ENCODE data around the gene CDC42EP2. TPM values are rescaled to one million over a fixed set of nuclear protein-coding genes. Genes with fewer than 3 reads are reported as not detected.

CDC42EP2 gene
- total RNA-seq, 1 donor from 2014 or later: 1.6 TPM

DNA sequence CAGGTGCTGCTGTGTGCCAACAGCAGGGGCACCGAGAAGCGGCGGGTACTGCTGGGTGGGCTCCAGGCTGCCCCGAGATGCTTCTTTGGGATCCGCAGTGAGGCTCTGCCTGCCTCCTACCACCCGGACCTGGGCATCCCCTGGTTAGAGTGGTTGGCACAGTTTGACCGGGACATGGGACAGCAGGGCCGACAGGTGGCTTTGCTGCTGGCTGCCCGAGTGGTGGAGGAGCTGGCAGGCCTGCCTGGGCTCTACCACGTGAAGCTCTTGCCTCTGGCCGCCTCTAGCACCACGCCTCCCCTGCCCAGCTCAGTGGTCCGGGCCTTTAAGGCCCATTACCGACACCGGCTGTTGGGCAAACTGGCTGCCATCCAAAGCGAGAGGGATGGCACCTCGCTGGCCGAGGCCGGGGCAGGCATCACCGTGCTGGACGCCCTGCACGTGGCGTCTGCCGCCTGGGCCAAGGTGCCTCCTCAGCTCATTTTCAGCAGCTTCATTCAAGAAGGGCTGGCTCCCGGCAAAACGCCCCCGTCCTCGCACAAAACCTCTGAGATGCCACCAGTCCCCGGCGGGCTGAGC lies 41.8 kb downstream of the CDC42EP2 start:
- peak overlapping the region; percentile 81 for H3K4me3 Mint-ChIP-seq
- peaks cover 8% of the 10 kb centered on the region for H3K4me1 Mint-ChIP-seq (ENCODE audit: low read depth)
- peaks cover 17% of the 10 kb centered on the region for H3K27me3 Mint-ChIP-seq (ENCODE audit: insufficient read depth)
- no peak for DNase-seq (ENCODE audit: low spot score)
- intact Hi-C loops (cut with micrococcal nuclease): no loop called here
- peaks cover 9% of the 10 kb centered on the region for H3K36me3 Mint-ChIP-seq (ENCODE audit: low read depth)
- no peak overlapping the region for H3K27ac Mint-ChIP-seq
- H3K9me3 Mint-ChIP-seq: no peaks in the 10 kb centered on the region

DNA sequence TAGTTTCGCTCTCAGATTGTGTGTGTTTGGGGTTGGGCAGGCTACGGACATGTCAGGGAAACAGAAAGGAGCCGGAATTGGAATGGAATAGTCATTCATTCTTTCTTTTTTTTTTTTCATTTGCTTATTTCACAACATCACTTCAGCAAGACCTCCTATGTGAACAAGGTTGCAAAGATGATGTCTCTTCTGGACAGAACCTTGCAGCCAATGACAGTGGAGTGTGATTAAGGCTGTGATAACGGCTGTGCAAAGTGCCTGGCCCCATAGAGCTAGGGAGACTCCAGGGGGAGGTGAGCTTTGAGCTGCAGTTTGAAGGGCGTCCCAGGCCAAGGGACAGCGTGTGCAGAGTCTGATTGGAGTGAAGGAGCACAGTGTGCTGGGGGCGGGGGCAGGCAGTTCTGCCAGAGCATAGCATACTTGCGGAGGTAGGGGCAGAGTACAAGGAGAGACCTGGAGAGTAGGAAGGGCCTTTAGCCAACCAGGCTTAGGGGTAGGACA lies 43.2 kb downstream of the CDC42EP2 start:
- no peak overlapping the region for H3K4me3 Mint-ChIP-seq
- no peak for DNase-seq (ENCODE audit: low spot score)
- H3K27me3 Mint-ChIP-seq (ENCODE audit: insufficient read depth): peaks cover 17% of the 10 kb centered on the region
- no peak overlapping the region for H3K27ac Mint-ChIP-seq
- peaks cover 8% of the 10 kb centered on the region for H3K4me1 Mint-ChIP-seq (ENCODE audit: low read depth)
- H3K36me3 Mint-ChIP-seq (ENCODE audit: low read depth): no peaks in the 10 kb centered on the region
- H3K9me3 Mint-ChIP-seq: no peaks in the 10 kb centered on the region
- intact Hi-C loops (cut with micrococcal nuclease): no loop called here

DNA sequence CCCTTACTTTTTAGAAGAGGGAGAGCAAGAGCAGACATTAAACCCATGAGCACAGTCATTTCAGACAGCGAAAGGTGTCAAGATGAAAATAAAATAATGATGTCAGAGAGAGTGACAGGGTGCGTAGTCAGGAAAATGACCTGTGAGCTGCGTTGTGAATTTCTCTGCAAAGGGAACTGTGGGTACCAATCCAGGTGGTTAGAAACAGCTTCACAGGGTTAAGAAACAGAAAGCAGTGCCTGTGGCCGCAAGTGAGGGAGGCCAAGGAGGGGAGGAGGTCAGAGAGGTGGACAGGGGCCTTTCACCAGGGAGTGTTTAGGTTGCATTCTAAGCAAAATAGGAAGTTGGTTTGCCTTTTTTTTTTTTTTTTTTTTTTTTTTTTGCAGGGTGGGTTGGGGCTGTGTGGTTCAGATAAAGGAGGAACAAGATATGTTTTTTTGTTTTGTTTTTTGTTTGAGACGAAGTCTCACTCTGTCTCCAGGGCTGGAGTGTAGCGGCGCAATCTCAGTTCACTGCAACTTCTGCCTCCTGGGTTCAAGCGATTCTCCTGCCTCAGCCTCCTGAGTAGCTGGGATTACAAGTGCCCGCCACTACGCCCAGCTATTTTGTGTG lies 47.8 kb downstream of the CDC42EP2 start:
- Mint-ChIP-seq H3K9me3 (no peaks in the 10 kb centered on the region), H3K36me3 (ENCODE audit: low read depth) (no peaks in the 10 kb centered on the region), H3K27me3 (ENCODE audit: insufficient read depth) (peaks cover 8% of the 10 kb centered on the region), H3K4me1 (ENCODE audit: low read depth) (no peaks in the 10 kb centered on the region), H3K4me3 (no peak overlapping the region), H3K27ac (peak overlapping the region; percentile 6)
- intact Hi-C loops (cut with micrococcal nuclease): no loop called here
- DNase-seq (ENCODE audit: low spot score): no peak

DNA sequence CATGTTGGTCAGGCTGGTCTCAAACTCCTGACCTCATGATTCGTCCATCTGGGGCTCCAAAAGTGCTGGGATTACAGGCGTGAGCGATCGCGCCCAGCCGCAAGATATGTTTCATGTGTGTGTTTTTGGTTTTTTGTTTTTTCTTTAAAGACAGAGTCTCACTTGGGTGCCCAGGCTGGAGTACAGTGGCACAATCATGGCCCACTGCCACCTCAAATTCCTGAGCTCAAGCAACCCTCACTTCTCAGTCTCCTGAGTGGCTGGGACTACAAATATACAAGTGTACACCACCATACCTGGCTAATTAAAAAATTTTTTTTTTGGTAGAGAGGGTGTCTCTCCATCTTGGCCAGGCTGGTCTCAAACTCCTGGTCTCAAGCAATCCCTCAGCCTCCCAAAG lies 48.3 kb downstream of the CDC42EP2 start:
- H3K36me3 Mint-ChIP-seq (ENCODE audit: low read depth): no peaks in the 10 kb centered on the region
- H3K4me3 Mint-ChIP-seq: no peak overlapping the region
- peaks cover 3% of the 10 kb centered on the region for H3K27me3 Mint-ChIP-seq (ENCODE audit: insufficient read depth)
- H3K9me3 Mint-ChIP-seq: no peaks in the 10 kb centered on the region
- intact Hi-C loops (cut with micrococcal nuclease): no loop called here
- no peak for DNase-seq (ENCODE audit: low spot score)
- no peak overlapping the region for H3K27ac Mint-ChIP-seq
- H3K4me1 Mint-ChIP-seq (ENCODE audit: low read depth): no peaks in the 10 kb centered on the region

DNA sequence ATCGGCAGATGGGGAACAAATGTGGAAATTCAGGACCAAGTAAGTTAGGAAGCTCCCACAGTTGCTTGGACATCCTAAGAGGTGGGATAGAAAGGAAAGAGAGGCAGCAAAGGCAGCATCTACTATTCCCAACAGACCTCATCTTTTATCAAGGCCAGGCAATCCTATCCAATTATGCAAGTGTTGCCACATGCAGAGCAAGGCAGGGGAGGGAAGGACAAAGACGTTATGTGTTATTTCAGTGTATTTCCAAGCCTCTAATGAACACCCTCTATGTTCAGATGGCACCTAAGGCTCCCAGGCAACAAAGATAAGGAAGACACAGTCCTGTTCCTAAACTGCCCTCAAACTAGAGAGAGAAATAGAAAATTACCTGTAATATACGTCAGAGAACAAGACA lies 49.1 kb downstream of the CDC42EP2 start:
- Mint-ChIP-seq H3K27me3 (ENCODE audit: insufficient read depth) (peaks cover 1% of the 10 kb centered on the region), H3K36me3 (ENCODE audit: low read depth) (no peaks in the 10 kb centered on the region), H3K27ac (no peak overlapping the region), H3K4me1 (ENCODE audit: low read depth) (no peaks in the 10 kb centered on the region), H3K4me3 (no peak overlapping the region), H3K9me3 (no peaks in the 10 kb centered on the region)
- intact Hi-C loops (cut with micrococcal nuclease): no loop called here
- DNase-seq (ENCODE audit: low spot score): no peak

DNA sequence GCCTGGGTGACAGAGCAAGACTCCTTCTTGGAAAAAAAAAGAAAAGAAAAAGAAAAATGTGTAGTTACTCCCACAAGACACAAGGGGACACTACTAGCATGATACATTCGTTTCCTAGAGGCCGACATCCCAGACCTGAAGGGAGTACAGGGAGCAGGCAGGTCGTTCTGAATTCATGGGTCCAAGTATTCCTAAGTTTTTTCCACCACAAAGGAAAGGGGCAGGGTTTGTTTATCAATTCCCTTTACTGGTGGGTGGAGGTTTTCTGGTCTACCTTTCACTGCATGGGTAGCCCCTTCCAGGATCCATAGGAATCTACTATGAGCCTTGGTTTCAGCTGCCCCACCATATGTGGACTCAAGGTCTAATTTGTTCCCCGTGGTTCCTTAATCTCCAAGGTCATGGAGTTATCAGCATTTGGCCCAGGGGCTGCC lies 51.7 kb downstream of the CDC42EP2 start:
- no peaks in the 10 kb centered on the region for H3K4me1 Mint-ChIP-seq (ENCODE audit: low read depth)
- no peaks in the 10 kb centered on the region for H3K36me3 Mint-ChIP-seq (ENCODE audit: low read depth)
- no peak overlapping the region for H3K4me3 Mint-ChIP-seq
- H3K27ac Mint-ChIP-seq: no peak overlapping the region
- no peaks in the 10 kb centered on the region for H3K27me3 Mint-ChIP-seq (ENCODE audit: insufficient read depth)
- DNase-seq (ENCODE audit: low spot score): no peak
- intact Hi-C loops (cut with micrococcal nuclease): loop anchor here (1.0 kb wide), 3 partner anchors 50 to 144 kb away; no protein-coding TSS in a partner anchor
- no peaks in the 10 kb centered on the region for H3K9me3 Mint-ChIP-seq

DNA sequence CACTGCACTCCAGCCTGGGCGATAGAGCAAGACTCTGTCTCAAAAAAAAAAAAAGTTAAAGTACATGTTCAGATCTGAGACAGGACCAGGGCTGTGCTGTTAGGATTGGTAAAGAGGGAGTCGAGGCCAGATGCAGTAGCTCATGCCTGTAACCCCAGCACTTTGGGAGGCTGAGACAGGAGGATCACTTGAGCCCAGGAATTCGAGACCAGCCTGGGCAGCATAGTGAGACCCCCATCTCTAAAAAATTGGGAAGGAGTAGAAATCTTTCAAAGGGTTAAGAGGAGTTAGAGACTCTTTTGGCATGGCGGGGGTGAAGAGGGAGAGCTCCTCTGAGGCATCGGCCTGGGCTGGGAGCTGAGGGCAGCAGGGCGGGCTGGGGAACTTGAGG lies 56.0 kb downstream of the CDC42EP2 start:
- no peak for DNase-seq (ENCODE audit: low spot score)
- Mint-ChIP-seq H3K27ac (no peak overlapping the region), H3K9me3 (no peaks in the 10 kb centered on the region), H3K4me3 (no peak overlapping the region), H3K36me3 (ENCODE audit: low read depth) (no peaks in the 10 kb centered on the region), H3K27me3 (ENCODE audit: insufficient read depth) (no peaks in the 10 kb centered on the region), H3K4me1 (ENCODE audit: low read depth) (no peaks in the 10 kb centered on the region)
- intact Hi-C loops (cut with micrococcal nuclease): no loop called here

Other genes with a start within 250 kb of the CDC42EP2 start
- gene CDCA5, start 230.8 kb upstream of the CDC42EP2 start, total RNA-seq: 91.8 and 92.5 TPM in 2 replicates
- gene ZFPL1, start 230.6 kb upstream of the CDC42EP2 start, total RNA-seq: 31.9 and 34.5 TPM in 2 replicates
- 137 and 139 TPM in 2 replicates for gene VPS51, start 218.7 kb upstream of the CDC42EP2 start, total RNA-seq
- gene TM7SF2, start 203.0 kb upstream of the CDC42EP2 start, total RNA-seq: 32.2 and 32.8 TPM in 2 replicates
- 20.8 and 22.1 TPM in 2 replicates for gene ZNHIT2, start 197.2 kb upstream of the CDC42EP2 start, total RNA-seq
- gene FAU, start 192.7 kb upstream of the CDC42EP2 start, total RNA-seq: 1,004 and 1,020 TPM in 2 replicates
- 76.0 and 76.4 TPM in 2 replicates for gene MRPL49, start 192.5 kb upstream of the CDC42EP2 start, total RNA-seq
- gene SYVN1, start 180.3 kb upstream of the CDC42EP2 start, total RNA-seq: 42.3 and 45.8 TPM in 2 replicates
- gene SPDYC, start 144.6 kb upstream of the CDC42EP2 start, total RNA-seq: not detected in 2 replicates
- gene CAPN1, start 132.9 kb upstream of the CDC42EP2 start, total RNA-seq: 85.9 and 93.5 TPM in 2 replicates
- gene POLA2, start 52.9 kb upstream of the CDC42EP2 start, total RNA-seq: 78.2 and 78.9 TPM in 2 replicates
- 84.5 and 93.1 TPM in 2 replicates for gene DPF2, start 19.0 kb downstream of the CDC42EP2 start, total RNA-seq
- gene TIGD3, start 39.9 kb downstream of the CDC42EP2 start, total RNA-seq: 1.1 TPM in 2 replicates
- gene SLC25A45, start 67.8 kb downstream of the CDC42EP2 start, total RNA-seq: 15.3 and 19.4 TPM in 2 replicates
- gene FRMD8, start 71.8 kb downstream of the CDC42EP2 start, total RNA-seq: 40.5 and 42.3 TPM in 2 replicates
- gene NEAT1, start 107.9 kb downstream of the CDC42EP2 start, total RNA-seq: 507 and 517 TPM in 2 replicates
- gene MALAT1, start 184.2 kb downstream of the CDC42EP2 start, total RNA-seq: 5,323 and 5,421 TPM in 2 replicates
- gene SCYL1, start 210.2 kb downstream of the CDC42EP2 start, total RNA-seq: 103 and 109 TPM in 2 replicates
- gene LTBP3, start 243.5 kb downstream of the CDC42EP2 start, total RNA-seq: 97.9 and 103 TPM in 2 replicates